H9 (cell line): ENCODE data around the gene KIF13A. TPM values are rescaled to one million over a fixed set of nuclear protein-coding genes. Genes with fewer than 3 reads are reported as not detected.
A peak's percentile ranks its signal among the peaks of the same experiment; 100 is the strongest.

Source experiments
- DNase-seq: peaks from one replicate; pipeline ENCODE4 v3.0.0-alpha.2; 2017
- H2AFZ ChIP-seq: one replicate; pipeline ENCODE4 v1.6.1; 2013; ENCODE audit warnings: mild to moderate bottlenecking, low read length, control low read depth, moderate library complexity
- H2AK5ac ChIP-seq: 2 replicates; pipeline ENCODE4 v1.6.1; 2013; ENCODE audit warnings: low read length, control low read depth, mixed read lengths; ENCODE audit not compliant: insufficient read length
- H2BK120ac ChIP-seq: one replicate; pipeline ENCODE4 v1.6.1; 2013; ENCODE audit warnings: low read depth, mild to moderate bottlenecking, low read length, control low read depth, inconsistent platforms; ENCODE audit not compliant: poor library complexity, severe bottlenecking
- H2BK12ac ChIP-seq: 2 replicates; pipeline ENCODE4 v1.6.1; 2013; ENCODE audit warnings: low read length, control low read depth, mixed read lengths, low read depth; ENCODE audit not compliant: insufficient read length
- H2BK15ac ChIP-seq: 2 replicates; pipeline ENCODE4 v1.6.1; 2013; ENCODE audit warnings: low read depth, low read length, control low read depth
- H2BK20ac ChIP-seq: one replicate; pipeline ENCODE4 v1.6.1; 2013; ENCODE audit warnings: low read depth, mild to moderate bottlenecking, low read length, control low read depth, inconsistent platforms; ENCODE audit not compliant: poor library complexity, severe bottlenecking
- H2BK5ac ChIP-seq: 2 replicates; pipeline ENCODE4 v1.6.1; 2013; ENCODE audit warnings: low read length, control low read depth, mixed read lengths; ENCODE audit not compliant: insufficient read length
- H3K14ac ChIP-seq: 2 replicates; pipeline ENCODE4 v1.6.1; 2013; ENCODE audit warnings: low read length, control low read depth; ENCODE audit not compliant: insufficient read depth
- H3K18ac ChIP-seq: 2 replicates; pipeline ENCODE4 v1.6.1; 2013; ENCODE audit warnings: low read depth, mild to moderate bottlenecking, mixed read lengths, low read length, control low read depth; ENCODE audit not compliant: insufficient read length
- H3K23ac ChIP-seq: 2 replicates; pipeline ENCODE4 v1.6.1; 2013; ENCODE audit warnings: low read length, control low read depth, mixed read lengths, low read depth; ENCODE audit not compliant: insufficient read length
- H3K23me2 ChIP-seq: 2 replicates; pipeline ENCODE4 v1.6.1; 2013; ENCODE audit warnings: low read depth, mild to moderate bottlenecking, mixed read lengths, low read length, control low read depth; ENCODE audit not compliant: insufficient read length, poor library complexity, severe bottlenecking
- H3K27ac ChIP-seq: 2 replicates; pipeline ENCODE4 v1.5.1; 2013; ENCODE audit warnings: low read length, control low read depth, mixed read lengths, low read depth; ENCODE audit not compliant: insufficient read length
- H3K27me3 ChIP-seq: 2 replicates; pipeline ENCODE4 v1.6.1; 2013; ENCODE audit warnings: low read length, control low read depth, inconsistent platforms; ENCODE audit not compliant: insufficient read depth
- H3K4ac ChIP-seq: 2 replicates; pipeline ENCODE4 v1.6.1; 2013; ENCODE audit warnings: low read depth, mild to moderate bottlenecking, control low read depth, inconsistent platforms, low read length, moderate library complexity
- H3K4me1 ChIP-seq: 2 replicates; pipeline ENCODE4 v1.6.1; 2013; ENCODE audit warnings: low read length, control low read depth, inconsistent platforms; ENCODE audit not compliant: insufficient read depth
- H3K4me2 ChIP-seq: 2 replicates; pipeline ENCODE4 v1.6.1; 2013; ENCODE audit warnings: low read length, control low read depth, mixed read lengths; ENCODE audit not compliant: insufficient read length, insufficient read depth
- H3K56ac ChIP-seq: 2 replicates; pipeline ENCODE4 v1.6.1; 2013; ENCODE audit warnings: low read depth, mild to moderate bottlenecking, mixed read lengths, low read length, control low read depth; ENCODE audit not compliant: insufficient read length
- H3K79me1 ChIP-seq: 2 replicates; pipeline ENCODE4 v1.6.1; 2013; ENCODE audit warnings: low read depth, mild to moderate bottlenecking, moderate library complexity, low read length, control low read depth, inconsistent platforms; ENCODE audit not compliant: insufficient read depth, poor library complexity, severe bottlenecking
- H3K79me2 ChIP-seq: 2 replicates; pipeline ENCODE4 v1.6.1; 2013; ENCODE audit warnings: low read length, control low read depth, inconsistent platforms; ENCODE audit not compliant: insufficient read depth
- H3K9ac ChIP-seq: 2 replicates; pipeline ENCODE4 v1.6.1; 2013; ENCODE audit warnings: low read length, control low read depth, mixed read lengths; ENCODE audit not compliant: insufficient read length; ENCODE audit errors: extremely low read depth
- H3K9me3 ChIP-seq: one replicate; pipeline ENCODE4 v1.6.1; 2013; ENCODE audit warnings: low read depth, low read length, inconsistent platforms; ENCODE audit not compliant: control insufficient read depth
- H3T11ph ChIP-seq: one replicate; pipeline ENCODE4 v1.6.1; 2013; ENCODE audit warnings: mild to moderate bottlenecking, low read length, control low read depth, inconsistent platforms
- H4K20me1 ChIP-seq: one replicate; pipeline ENCODE4 v1.6.1; 2013; ENCODE audit not compliant: control insufficient read depth, insufficient read length, insufficient read depth
- H4K5ac ChIP-seq: 2 replicates; pipeline ENCODE4 v1.6.1; 2013; ENCODE audit warnings: low read depth, mild to moderate bottlenecking, mixed read lengths, low read length, control low read depth; ENCODE audit not compliant: insufficient read length
- H4K8ac ChIP-seq: replicated peaks from 2 replicates; pipeline ENCODE4 v1.6.1; 2013; ENCODE audit warnings: low read length, control low read depth, mixed read lengths, low read depth; ENCODE audit not compliant: insufficient read length
- H4K91ac ChIP-seq: 2 replicates; pipeline ENCODE4 v1.6.1; 2013; ENCODE audit warnings: low read depth, mild to moderate bottlenecking, moderate library complexity, mixed read lengths, low read length, control low read depth; ENCODE audit not compliant: insufficient read length
- H3K27ac Mint-ChIP-seq, 3 experiments: 2 replicates in 2 of 3; 3 replicates in 1 of 3; pipeline ENCODE4 v1.8.0; 2020 to 2021; ENCODE audit warnings: mixed read lengths in 3 of 3, mild to moderate bottlenecking in 1 of 3, moderate library complexity in 1 of 3
- H3K27me3 Mint-ChIP-seq: 2 replicates; pipeline ENCODE4 v1.8.0; 2021; ENCODE audit warnings: low read depth, mild to moderate bottlenecking, moderate library complexity, mixed read lengths
- H3K36me3 Mint-ChIP-seq, 3 experiments: 2 replicates in 2 of 3; 3 replicates in 1 of 3; pipeline ENCODE4 v1.8.0; 2020 to 2021; ENCODE audit warnings: low read depth in 3 of 3, mixed read lengths in 3 of 3; ENCODE audit not compliant: insufficient read depth in 1 of 3
- H3K4me1 Mint-ChIP-seq, 2 experiments: 2 replicates each; pipeline ENCODE4 v1.8.0; 2020; ENCODE audit warnings: mixed read lengths in 2 of 2
- H3K4me3 Mint-ChIP-seq, 2 experiments: 2 replicates in 1 of 2; 3 replicates in 1 of 2; pipeline ENCODE4 v1.8.0; 2020 to 2021; ENCODE audit warnings: mild to moderate bottlenecking in 2 of 2, mixed read lengths in 2 of 2, moderate library complexity in 1 of 2
- H3K9me3 Mint-ChIP-seq, 2 experiments: 2 replicates in 1 of 2; 3 replicates in 1 of 2; pipeline ENCODE4 v1.8.0; 2020; ENCODE audit warnings: mild to moderate bottlenecking in 2 of 2, mixed read lengths in 2 of 2, moderate library complexity in 1 of 2
- WGBS: extraction: QIAGEN DNeasy Blood & Tissue Kit; methylation state at CpG from one replicate; pipeline ENCODE4 v1.1.7; 2013; ENCODE audit warnings: missing lambda C conversion rate, low lambda C conversion rate, mixed read lengths; ENCODE audit not compliant: insufficient read length; ENCODE audit errors: extremely low coverage; 5-methylcytosine and 5-hydroxymethylcytosine counted together
- long read RNA-seq: library from polyadenylated mRNA; unstranded; transcript quantifications from one replicate; pipeline ENCODE4 v2.0.0, GENCODE V29; 2020
- total RNA-seq: library from RNA; stranded (reverse); gene quantifications from 2 replicates; pipeline ENCODE4 v1.2.1, GENCODE V29; 2021
- TF ChIP-seq, protein P1 (sequence below): fragments of 200-600 bp; sonication (generic); conservative IDR thresholded peaks from 3 replicates; pipeline ENCODE4 v1.8.0; 2021; ENCODE audit warnings: antibody characterized with exemption, mild to moderate bottlenecking

Gene KIF13A
- total RNA-seq, result 38.2 and 43.1 TPM in 2 replicates
- long read RNA-seq, partial matches to known transcripts, result 4 of 8 reads
- long read RNA-seq, other reads (novel, unspliced or antisense), result 4 of 8 reads

DNA sequence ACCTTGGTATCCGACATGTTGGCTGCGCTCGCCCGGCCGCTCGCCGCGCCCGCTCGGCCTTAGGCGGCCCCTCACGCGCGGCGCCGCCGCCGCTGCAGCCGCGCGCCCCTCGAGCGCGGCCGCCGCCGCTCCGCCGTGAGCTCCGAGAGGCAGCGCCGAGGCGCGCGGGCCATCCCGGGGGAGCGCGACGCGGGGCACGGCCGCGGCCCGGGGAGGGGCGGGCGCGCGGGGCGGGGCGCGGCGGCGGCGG is at the start of gene KIF13A:
TSS of gene KIF13A (minus strand) at position 189 of the 250 bp plus-strand sequence. CDS start at position 17, 172 bp downstream.
- peaks cover 2% of the 10 kb centered on the region; the same call in 1 of the 2 replicates for H3K79me2 ChIP-seq
- WGBS, result no CpG with 5 or more reads among the region's 54 CpGs
- no peak within 1 kb of the TSS for H3K27ac ChIP-seq
- H2AFZ ChIP-seq, result no peak within 1 kb of the TSS
- H3K27me3 Mint-ChIP-seq, result peaks cover 20% of the 10 kb centered on the region
- no peak within 1 kb of the TSS for H3K23ac ChIP-seq
- H3K4me1 Mint-ChIP-seq, result peaks cover 35 to 41% of the 10 kb centered on the region in 2 experiments
- H4K8ac ChIP-seq, result no peak within 1 kb of the TSS
- DNase-seq, result no peak
- H3K18ac ChIP-seq, result peak within 1 kb of the TSS; percentile 61
- H2AK5ac ChIP-seq, result no peak within 1 kb of the TSS
- TF ChIP-seq, protein P1, sequence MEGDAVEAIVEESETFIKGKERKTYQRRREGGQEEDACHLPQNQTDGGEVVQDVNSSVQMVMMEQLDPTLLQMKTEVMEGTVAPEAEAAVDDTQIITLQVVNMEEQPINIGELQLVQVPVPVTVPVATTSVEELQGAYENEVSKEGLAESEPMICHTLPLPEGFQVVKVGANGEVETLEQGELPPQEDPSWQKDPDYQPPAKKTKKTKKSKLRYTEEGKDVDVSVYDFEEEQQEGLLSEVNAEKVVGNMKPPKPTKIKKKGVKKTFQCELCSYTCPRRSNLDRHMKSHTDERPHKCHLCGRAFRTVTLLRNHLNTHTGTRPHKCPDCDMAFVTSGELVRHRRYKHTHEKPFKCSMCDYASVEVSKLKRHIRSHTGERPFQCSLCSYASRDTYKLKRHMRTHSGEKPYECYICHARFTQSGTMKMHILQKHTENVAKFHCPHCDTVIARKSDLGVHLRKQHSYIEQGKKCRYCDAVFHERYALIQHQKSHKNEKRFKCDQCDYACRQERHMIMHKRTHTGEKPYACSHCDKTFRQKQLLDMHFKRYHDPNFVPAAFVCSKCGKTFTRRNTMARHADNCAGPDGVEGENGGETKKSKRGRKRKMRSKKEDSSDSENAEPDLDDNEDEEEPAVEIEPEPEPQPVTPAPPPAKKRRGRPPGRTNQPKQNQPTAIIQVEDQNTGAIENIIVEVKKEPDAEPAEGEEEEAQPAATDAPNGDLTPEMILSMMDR, result no peak
- H3K4me1 ChIP-seq, result peaks cover 3% of the 10 kb centered on the region
- H3K79me1 ChIP-seq, result no peaks in the 10 kb centered on the region
- no peak within 1 kb of the TSS for H3K4ac ChIP-seq
- no peak within 1 kb of the TSS for H3T11ph ChIP-seq
- peak within 1 kb of the TSS; percentile 91 for H3K4me2 ChIP-seq
- no peaks in the 10 kb centered on the region for H3K9me3 ChIP-seq
- H3K9ac ChIP-seq, result peak within 1 kb of the TSS; percentile 90
- no peaks in the 10 kb centered on the region for H3K9me3 Mint-ChIP-seq
- peak within 1 kb of the TSS; percentile 89 to 97 for H3K4me3 Mint-ChIP-seq
- no peak within 1 kb of the TSS for H2BK5ac ChIP-seq
- no peak within 1 kb of the TSS for H2BK120ac ChIP-seq
- H4K20me1 ChIP-seq, result no peaks in the 10 kb centered on the region
- peak within 1 kb of the TSS; percentile 76 to 99 (median 94) for H3K27ac Mint-ChIP-seq
- no peak within 1 kb of the TSS; the same call in 1 of the 2 replicates for H2BK15ac ChIP-seq
- no peak within 1 kb of the TSS for H2BK12ac ChIP-seq
- no peaks in the 10 kb centered on the region for H3K27me3 ChIP-seq
- H4K91ac ChIP-seq, result no peak within 1 kb of the TSS
- H3K23me2 ChIP-seq, result peaks cover 11% of the 10 kb centered on the region
- H4K5ac ChIP-seq, result no peak within 1 kb of the TSS
- no peak within 1 kb of the TSS for H2BK20ac ChIP-seq
- no peak within 1 kb of the TSS for H3K56ac ChIP-seq
- H3K36me3 Mint-ChIP-seq, result peaks cover 4 to 9% (median 6%) of the 10 kb centered on the region in 3 experiments; a peak in 3 of 7 replicates
- H3K14ac ChIP-seq, result peak within 1 kb of the TSS; percentile 74
